Thymus (tissue), 11 donors: ENCODE results near the gene NOTCH4. TPM values are rescaled to one million over a fixed set of nuclear protein-coding genes. Genes with fewer than 3 reads are reported as not detected.
A peak's percentile ranks its signal among the peaks of the same experiment; 100 is the strongest.

Experiments used
- DNase-seq, 9 donors: peaks; one replicate each; pipeline ENCODE4 v3.0.0-alpha.2; 2013; ENCODE audit warnings: low spot score in 9 of 9, low read depth in 6 of 9, missing footprints in 1 of 9
- H3K27ac ChIP-seq, 2 donors: one replicate each; pipeline ENCODE4 v1.5.1; 2013; ENCODE audit warnings: control low read depth in 1 of 2, low read depth in 1 of 2, low read length in 1 of 2, mild to moderate bottlenecking in 1 of 2, moderate library complexity in 1 of 2
- H3K27me3 ChIP-seq, 2 donors: one replicate each; pipeline ENCODE4 v1.5.1; 2013; ENCODE audit warnings: low read length in 1 of 2; ENCODE audit not compliant: control insufficient read depth in 2 of 2, insufficient read depth in 1 of 2
- H3K36me3 ChIP-seq, 2 donors: one replicate each; pipeline ENCODE4 v1.5.1; 2013; ENCODE audit warnings: low read length in 1 of 2, mild to moderate bottlenecking in 1 of 2, moderate library complexity in 1 of 2; ENCODE audit not compliant: control insufficient read depth in 2 of 2, insufficient read depth in 2 of 2
- H3K4me1 ChIP-seq, 2 donors: one replicate each; pipeline ENCODE4 v1.5.1; 2013; ENCODE audit warnings: low read length in 2 of 2; ENCODE audit not compliant: control insufficient read depth in 2 of 2, insufficient read depth in 2 of 2
- H3K4me3 ChIP-seq, 2 donors: one replicate each; pipeline ENCODE4 v1.5.1; 2013; ENCODE audit warnings: low read length in 2 of 2, control low read depth in 1 of 2, mild to moderate bottlenecking in 1 of 2
- H3K9me3 ChIP-seq, 2 donors: one replicate each; pipeline ENCODE4 v1.5.1; 2013; ENCODE audit warnings: low read length in 1 of 2, mild to moderate bottlenecking in 1 of 2; ENCODE audit not compliant: control insufficient read depth in 2 of 2, insufficient read depth in 1 of 2
- WGBS: extraction: QIAGEN DNeasy Blood & Tissue Kit; methylation state at CpG from one replicate; pipeline ENCODE4 v1.1.7; 2013; 5-methylcytosine and 5-hydroxymethylcytosine counted together
- polyA plus RNA-seq: library from polyadenylated mRNA; stranded (reverse); fragments of 200-250 nt; gene quantifications from one replicate; pipeline ENCODE4 v1.2.3, GENCODE V29; 2013
- total RNA-seq: library from RNA; stranded (reverse); fragments of 120-200 nt; gene quantifications from one replicate; pipeline ENCODE4 v1.2.4, GENCODE V29; 2013
- donor health status: healthy.

NOTCH4 gene
- total and polyA plus RNA-seq, 2 donors: 2.5 to 32.7 TPM

DNA sequence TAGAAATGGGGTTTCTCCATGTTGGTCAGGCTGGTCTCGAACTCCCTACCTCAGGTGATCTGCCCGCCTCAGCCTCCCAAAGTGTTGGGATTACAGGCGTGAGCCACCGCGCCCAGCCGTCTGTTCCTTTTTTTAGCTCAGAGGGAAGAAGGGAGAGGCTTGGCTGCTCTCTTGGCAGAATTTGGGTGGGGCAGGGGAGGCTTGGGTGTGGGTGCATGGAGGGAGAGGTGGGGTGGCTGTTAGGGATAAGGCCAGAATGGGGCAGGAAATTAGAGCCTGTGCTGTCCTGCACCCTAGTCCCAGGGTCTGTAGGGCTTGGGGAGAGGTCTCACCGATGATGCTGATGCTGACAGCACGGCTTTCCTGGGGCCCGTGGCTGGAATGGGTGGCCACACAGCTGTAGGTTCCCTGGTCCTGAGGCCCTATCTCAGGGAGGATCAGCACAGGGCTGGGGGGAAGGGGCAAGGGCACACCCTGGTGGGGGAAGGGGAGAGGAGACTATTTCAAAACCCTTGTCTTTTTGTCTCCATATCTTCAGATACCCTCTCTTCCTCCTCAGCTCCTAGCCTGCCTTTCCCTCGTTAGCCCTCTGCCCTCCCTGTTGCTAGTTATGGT lies 41.8 kb downstream of the NOTCH4 start:
- no peak for DNase-seq
- WGBS: 94% methylated on average over 10 of the region's 10 CpGs
- Histone ChIP-seq H3K4me3 (no peak overlapping the region), H3K4me1 (peaks cover 11 to 38% of the 10 kb centered on the region in 2 donors), H3K36me3 (peaks cover 51 to 64% of the 10 kb centered on the region in 2 donors), H3K27me3 (no peaks in the 10 kb centered on the region), H3K27ac (no peak overlapping the region), H3K9me3 (peaks cover 0 to 1% of the 10 kb centered on the region in 2 donors)

DNA sequence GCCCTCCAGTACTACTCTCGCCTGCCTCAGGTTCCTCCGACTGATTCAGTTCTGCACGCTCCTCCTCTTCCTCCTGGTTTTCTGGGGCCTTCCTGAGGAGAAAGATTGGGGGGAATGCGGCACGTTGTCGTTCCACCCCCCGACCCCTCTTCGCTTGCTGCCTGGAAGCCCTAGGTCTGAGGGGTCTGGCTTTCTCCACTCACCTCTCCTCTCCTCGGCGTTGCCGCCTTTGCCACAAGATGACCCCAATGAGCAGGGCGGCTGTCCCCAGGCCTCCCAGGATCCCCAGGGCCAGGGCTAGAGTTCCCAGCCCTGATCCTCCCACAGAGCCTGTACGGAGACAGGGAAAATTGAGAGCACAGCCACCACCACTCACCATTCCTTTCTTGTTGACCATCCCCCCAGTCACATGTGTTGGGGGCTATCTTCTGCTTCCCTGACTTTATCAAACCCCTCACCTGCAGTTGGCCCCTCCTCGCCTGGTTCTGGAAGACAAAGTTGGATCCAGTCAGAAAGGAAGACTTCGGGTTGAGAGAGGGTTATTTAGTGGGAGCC lies 42.6 kb downstream of the NOTCH4 start:
- Histone ChIP-seq H3K4me3 (no peak overlapping the region), H3K36me3 (peaks cover 43 to 56% of the 10 kb centered on the region in 2 donors), H3K27ac (no peak overlapping the region), H3K27me3 (no peaks in the 10 kb centered on the region), H3K9me3 (peaks cover 0 to 1% of the 10 kb centered on the region in 2 donors), H3K4me1 (peaks cover 14 to 39% of the 10 kb centered on the region in 2 donors)
- no peak for DNase-seq
- 97% methylated on average over 15 of the region's 15 CpGs for WGBS

DNA sequence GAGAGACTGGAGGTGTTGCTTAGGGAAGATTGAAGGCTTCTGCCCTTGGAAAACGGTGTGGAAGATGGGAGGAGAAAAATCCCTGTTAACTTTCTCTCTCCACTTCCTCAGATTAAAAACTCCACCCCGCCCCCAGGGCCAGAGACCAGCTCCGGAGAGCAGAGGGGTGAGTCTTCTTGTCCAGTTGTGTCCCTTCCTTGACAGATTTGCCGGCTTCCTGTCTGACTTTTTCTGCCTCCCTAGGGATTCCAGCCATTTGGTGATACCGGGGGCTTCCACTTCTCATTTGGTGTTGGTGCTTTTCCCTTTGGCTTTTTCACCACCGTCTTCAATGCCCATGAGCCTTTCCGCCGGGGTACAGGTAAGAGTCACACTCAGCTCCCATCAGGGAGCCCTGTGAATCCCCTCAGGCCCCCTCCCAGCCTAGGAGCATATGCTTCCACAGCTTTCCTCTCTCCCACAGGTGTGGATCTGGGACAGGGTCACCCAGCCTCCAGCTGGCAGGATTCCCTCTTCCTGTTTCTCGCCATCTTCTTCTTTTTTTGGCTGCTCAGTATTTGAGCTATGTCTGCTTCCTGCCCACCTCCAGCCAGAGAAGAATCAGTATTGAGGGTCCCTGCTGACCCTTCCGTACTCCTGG lies 44.0 kb downstream of the NOTCH4 start:
- 92% methylated on average over 10 of the region's 10 CpGs for WGBS
- no peak for DNase-seq
- no peak overlapping the region for H3K27ac ChIP-seq
- H3K4me3 ChIP-seq: no peak overlapping the region
- peaks cover 1 to 4% of the 10 kb centered on the region in 2 donors for H3K9me3 ChIP-seq
- peaks cover 22 to 42% of the 10 kb centered on the region in 2 donors for H3K4me1 ChIP-seq
- H3K36me3 ChIP-seq: peaks cover 42 to 48% of the 10 kb centered on the region in 2 donors
- no peaks in the 10 kb centered on the region for H3K27me3 ChIP-seq

DNA sequence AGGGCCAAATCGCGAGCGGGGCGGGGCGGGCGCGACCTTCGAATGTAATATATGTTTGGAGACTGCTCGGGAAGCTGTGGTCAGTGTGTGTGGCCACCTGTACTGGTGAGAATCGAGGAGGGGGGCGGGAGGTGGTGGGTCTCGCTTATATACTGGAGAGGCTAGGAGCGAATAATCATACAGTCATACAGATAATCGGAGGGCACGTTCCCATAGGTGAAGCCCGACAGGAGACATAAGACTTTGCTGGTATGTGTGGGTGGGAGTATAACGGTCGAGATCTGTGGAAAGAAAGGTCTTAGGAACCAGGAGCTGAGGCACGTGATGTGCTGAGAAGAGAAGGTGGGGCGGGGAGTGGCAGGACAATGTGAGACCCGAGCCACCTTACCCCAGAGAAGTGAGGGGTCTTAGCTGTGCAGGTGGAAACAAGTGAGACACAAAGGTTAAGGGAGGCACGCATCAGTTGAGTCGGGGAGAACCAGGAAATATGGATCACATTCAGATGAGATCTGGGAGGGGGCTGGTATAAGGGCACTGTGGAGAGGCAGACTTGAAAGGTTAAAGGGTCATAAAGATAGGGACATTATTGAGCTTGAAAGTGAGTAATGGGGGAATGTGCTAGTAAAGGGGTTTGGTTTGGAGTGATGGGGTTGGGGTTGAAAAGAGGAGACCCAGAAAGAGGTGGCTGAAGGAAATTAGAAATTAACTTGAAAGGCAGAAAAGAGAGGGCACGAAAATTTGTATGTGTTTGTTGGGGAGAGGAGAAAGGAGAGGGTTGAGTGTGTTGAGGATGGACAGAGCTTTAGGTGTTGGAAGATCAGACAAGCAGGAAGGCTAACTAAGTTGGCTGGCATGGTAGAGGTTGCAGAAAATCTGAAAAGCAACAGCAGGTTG lies 45.1 kb downstream of the NOTCH4 start:
- Histone ChIP-seq H3K4me1 (peaks cover 26 to 46% of the 10 kb centered on the region in 2 donors), H3K27me3 (no peaks in the 10 kb centered on the region), H3K9me3 (peaks cover 1 to 4% of the 10 kb centered on the region in 2 donors), H3K4me3 (peak overlapping the region; percentile 79 to 80), H3K27ac (peak overlapping the region; percentile 95 to 97), H3K36me3 (peaks cover 34 to 41% of the 10 kb centered on the region in 2 donors)
- 2% methylated on average over 24 of the region's 24 CpGs for WGBS
- peak in 1 of 9 donors; percentile 41 for DNase-seq

DNA sequence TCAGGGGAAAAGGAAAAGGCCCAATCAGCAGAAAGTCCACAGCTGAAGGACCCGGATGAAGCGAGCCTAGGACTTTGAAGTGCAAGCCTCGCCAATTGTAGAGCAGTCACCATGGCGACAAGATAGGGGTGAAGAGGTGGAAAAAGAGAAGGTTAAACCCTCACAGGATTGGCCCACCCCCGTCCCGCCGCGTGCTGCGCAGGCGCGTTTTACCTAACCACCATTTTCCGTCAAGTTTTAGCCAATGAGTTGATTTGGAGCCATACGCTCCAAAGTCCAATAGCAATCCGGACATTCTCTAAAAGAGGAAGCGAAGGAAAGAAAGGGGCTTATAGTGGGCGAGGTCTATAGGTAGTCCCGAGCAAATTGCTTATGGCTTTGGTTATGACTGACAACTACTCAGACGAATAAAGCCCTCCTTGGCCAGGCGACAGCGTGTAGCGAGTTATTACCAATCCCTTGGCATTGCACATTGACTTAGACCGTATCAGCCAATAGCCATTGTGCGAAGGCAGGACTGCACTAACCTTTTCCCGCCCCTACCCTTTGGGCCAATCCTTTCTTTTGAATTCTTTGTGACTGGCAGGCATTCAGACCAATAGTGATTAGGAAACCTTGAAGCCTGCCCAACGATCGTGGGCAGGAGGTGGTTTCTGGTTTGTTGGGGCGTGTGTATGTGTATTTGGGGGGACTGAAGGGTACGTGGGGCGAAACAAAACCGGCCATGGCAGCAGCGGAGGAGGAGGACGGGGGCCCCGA lies 45.9 kb downstream of the NOTCH4 start, which contains the start of gene RNF5:
Gene RNF5, plus strand, starts transcription at position 618 of the 759 bp plus-strand sequence. Its CDS starts 107 bp downstream, at position 725.
- peak; percentile 96 to 100 (median 100) for DNase-seq
- no peaks in the 10 kb centered on the region for H3K27me3 ChIP-seq
- WGBS: under 1% methylated on average over 33 of the region's 33 CpGs
- peak within 1 kb of the TSS; percentile 79 to 80 for H3K4me3 ChIP-seq
- H3K4me1 ChIP-seq: peaks cover 26 to 55% of the 10 kb centered on the region in 2 donors
- peaks cover 26 to 33% of the 10 kb centered on the region in 2 donors for H3K36me3 ChIP-seq
- peaks cover 1 to 4% of the 10 kb centered on the region in 2 donors for H3K9me3 ChIP-seq
- peak within 1 kb of the TSS; percentile 95 to 97 for H3K27ac ChIP-seq

DNA sequence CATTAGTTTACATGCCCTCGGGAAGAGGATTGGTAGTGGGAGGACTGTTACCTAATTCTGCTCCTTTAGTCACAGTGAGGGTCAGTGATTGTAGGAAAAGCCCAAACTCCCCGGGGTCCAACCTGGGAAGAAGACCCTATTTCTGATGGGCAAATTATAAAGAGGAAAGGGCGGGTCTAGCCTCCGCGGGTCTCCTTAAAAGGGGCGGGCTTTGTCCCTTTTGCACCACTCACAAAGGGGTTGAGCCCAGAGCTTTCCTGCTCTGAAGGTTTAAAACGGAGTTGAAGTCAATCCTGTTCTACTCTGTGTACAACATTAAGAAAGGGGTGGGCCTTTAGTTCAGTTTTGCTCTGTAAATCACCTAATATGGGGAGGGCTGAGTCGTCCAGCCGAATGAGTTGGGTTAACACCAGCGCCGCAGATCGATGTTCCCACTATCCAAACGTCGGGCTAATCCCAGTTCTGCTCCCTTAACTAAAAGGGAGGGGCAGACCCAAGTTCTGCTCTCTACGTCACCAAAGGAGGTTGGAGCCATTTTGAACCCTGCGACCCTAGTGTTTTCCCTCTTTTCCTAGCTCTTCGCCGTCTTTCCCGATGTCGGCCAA lies 46.6 kb downstream of the NOTCH4 start:
- Histone ChIP-seq H3K27me3 (no peaks in the 10 kb centered on the region), H3K4me1 (peaks cover 26 to 55% of the 10 kb centered on the region in 2 donors), H3K36me3 (peaks cover 19 to 26% of the 10 kb centered on the region in 2 donors), H3K27ac (peak overlapping the region; percentile 95 to 97), H3K9me3 (peaks cover 0 to 4% of the 10 kb centered on the region in 2 donors), H3K4me3 (peak overlapping the region; percentile 79 to 80)
- DNase-seq: peak in 3 of 9 donors; percentile 55 to 81 (median 55)
- WGBS: 1% methylated on average over 20 of the region's 20 CpGs

DNA sequence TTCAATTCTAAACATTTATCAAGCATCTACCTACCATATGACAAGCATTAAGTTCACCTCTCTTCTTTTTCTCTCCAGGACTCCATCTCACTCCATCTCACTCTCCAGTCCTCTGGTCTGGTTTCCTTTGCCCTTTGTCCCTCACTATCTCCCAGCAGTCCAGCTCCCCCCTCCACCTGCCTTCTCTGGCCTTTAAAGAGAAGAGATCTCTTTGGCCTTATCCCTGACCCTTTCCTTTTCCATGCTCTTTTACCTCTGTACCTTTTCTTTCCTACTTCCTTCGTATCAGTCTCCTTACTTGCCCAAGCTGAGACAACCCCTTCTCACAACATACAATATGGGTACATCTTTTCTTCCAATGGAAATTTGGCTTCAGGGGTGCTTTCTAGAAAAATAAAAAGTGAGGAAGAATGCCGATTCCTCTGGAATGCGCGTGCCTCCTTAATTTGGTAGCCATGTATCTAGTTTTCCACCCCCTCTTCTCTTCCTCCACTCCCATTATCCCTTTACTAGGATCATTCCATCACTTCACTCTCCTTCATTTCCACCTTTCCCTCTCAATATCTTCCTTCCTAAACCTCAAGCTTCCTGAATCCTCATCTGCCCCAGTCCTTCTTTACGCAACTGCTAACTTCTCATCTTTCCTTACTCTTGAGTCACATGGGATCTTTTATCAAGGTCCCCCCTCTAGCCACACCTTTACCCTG lies 47.2 kb downstream of the NOTCH4 start:
- WGBS: 42% methylated on average over 5 of the region's 5 CpGs
- peaks cover 0 to 4% of the 10 kb centered on the region in 2 donors for H3K9me3 ChIP-seq
- peaks cover 26 to 54% of the 10 kb centered on the region in 2 donors for H3K4me1 ChIP-seq
- peak overlapping the region; percentile 95 to 97 for H3K27ac ChIP-seq
- DNase-seq: peak in 1 of 9 donors; percentile 24
- H3K27me3 ChIP-seq: no peaks in the 10 kb centered on the region
- peaks cover 16 to 20% of the 10 kb centered on the region in 2 donors for H3K36me3 ChIP-seq
- peak overlapping the region; percentile 79 to 80 for H3K4me3 ChIP-seq
